Measurements from ENCODE around the gene CCL26.

GRCh38 chr7:75814407-75814947 is 42.5 kb upstream of the CCL26 start:
- TF ChIP-seq CTCF (IDR thresholded peaks at IDR 0.05) (no peak), POLR2A (IDR thresholded peaks at IDR 0.05) (no peak)
